Measurements from ENCODE around the gene TOR1AIP2.

TOR1AIP2 gene

DNA sequence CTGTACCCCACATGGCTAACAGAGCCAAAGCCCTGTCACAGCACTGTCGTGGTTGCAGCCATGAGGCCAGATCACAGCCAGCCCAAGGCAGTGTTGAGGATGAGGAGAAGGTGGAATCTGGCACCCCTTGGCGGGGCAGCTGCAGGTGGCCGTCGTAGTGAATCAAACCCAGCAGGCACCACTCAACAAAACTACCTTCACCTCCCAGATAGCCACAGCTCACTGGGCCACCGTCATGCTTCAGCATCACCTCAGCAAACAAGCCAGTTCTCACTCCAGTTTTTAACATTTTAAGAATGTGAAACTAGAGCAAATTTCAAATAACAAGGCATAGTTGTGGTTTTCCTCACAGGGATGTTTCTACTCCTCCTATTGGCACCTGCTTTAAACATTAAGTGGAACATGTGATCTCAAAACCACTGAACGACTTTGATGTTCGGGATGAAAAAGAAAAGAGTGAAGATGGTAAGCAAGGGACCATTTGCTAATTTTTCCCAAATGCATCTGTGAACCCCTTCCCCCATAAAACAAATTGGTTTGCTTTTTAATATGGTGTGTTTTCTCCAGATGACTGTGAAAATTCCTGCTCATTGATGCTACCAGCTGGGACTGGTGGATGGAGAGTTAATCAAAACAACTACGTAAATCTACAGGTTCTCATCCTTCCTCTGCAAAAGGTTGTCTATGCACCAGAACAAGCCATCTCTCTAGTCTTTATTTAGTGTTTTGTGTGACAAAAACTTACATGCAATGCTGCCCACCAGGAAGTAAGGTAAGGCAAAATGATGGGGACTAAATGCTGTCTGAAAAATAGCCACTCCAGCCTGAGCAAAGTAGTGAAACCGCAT lies 45.5 kb downstream of the TOR1AIP2 start:
- no peaks in the 10 kb centered on the region for H3K79me2 ChIP-seq (ENCODE audit: insufficient read depth, low read length)
- no peaks in the 10 kb centered on the region for H3K9me3 ChIP-seq (ENCODE audit: low read length)
- H3K27me3 ChIP-seq (ENCODE audit: insufficient read depth, low read length), result no peaks in the 10 kb centered on the region
- H4K20me1 ChIP-seq (ENCODE audit: insufficient read depth, low read length), result no peaks in the 10 kb centered on the region
- no peak overlapping the region for H3K4me3 ChIP-seq (ENCODE audit: low read depth, low read length, poor library complexity, severe bottlenecking)
- H3K27ac ChIP-seq (ENCODE audit: low read depth, low read length, poor library complexity, severe bottlenecking), result no peak overlapping the region
- no peaks in the 10 kb centered on the region for H3K36me3 ChIP-seq (ENCODE audit: insufficient read depth, low read length)
- H3K4me2 ChIP-seq (ENCODE audit: low read length), result no peak overlapping the region
- H3K9ac ChIP-seq (ENCODE audit: low read length), result no peak overlapping the region
- peaks cover 7% of the 10 kb centered on the region for H3K4me1 ChIP-seq (ENCODE audit: insufficient read depth, low read length, severe bottlenecking)
- H3K9me2 ChIP-seq (ENCODE audit: low read depth, low read length), result no peaks in the 10 kb centered on the region
- TF ChIP-seq EZH2 (IDR thresholded peaks at IDR 0.05; ENCODE audit: borderline replicate concordance, low read length), result no peak
- TF ChIP-seq, protein P1, sequence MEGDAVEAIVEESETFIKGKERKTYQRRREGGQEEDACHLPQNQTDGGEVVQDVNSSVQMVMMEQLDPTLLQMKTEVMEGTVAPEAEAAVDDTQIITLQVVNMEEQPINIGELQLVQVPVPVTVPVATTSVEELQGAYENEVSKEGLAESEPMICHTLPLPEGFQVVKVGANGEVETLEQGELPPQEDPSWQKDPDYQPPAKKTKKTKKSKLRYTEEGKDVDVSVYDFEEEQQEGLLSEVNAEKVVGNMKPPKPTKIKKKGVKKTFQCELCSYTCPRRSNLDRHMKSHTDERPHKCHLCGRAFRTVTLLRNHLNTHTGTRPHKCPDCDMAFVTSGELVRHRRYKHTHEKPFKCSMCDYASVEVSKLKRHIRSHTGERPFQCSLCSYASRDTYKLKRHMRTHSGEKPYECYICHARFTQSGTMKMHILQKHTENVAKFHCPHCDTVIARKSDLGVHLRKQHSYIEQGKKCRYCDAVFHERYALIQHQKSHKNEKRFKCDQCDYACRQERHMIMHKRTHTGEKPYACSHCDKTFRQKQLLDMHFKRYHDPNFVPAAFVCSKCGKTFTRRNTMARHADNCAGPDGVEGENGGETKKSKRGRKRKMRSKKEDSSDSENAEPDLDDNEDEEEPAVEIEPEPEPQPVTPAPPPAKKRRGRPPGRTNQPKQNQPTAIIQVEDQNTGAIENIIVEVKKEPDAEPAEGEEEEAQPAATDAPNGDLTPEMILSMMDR (IDR thresholded peaks at IDR 0.05; ENCODE audit: low read length), result no peak
- H3F3A ChIP-seq (ENCODE audit: insufficient read depth, low read length), result no peaks in the 10 kb centered on the region
- no peak overlapping the region for H2AFZ ChIP-seq (ENCODE audit: low read length)

DNA sequence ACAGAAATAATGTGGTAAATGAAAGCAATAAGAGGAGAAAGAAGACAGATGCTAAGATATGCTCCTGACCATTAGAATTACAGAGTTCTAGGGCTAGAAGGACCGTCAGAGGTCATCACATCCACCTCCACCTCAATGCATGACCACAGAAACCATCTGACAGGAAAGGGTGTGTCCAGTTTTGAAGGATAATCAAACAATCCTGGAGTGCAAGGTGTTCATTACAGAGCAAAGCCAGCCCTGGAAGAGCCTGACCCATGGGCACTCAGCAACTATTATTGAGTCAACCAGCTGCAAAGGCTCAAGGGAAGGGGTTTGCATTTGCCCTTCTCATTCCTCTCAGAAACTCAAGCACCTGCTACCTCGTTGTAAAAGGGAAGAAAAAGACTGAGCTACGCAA lies 46.4 kb downstream of the TOR1AIP2 start:
- Histone ChIP-seq H3K9me3 (ENCODE audit: low read length) (no peaks in the 10 kb centered on the region), H4K20me1 (ENCODE audit: insufficient read depth, low read length) (no peaks in the 10 kb centered on the region), H2AFZ (ENCODE audit: low read length) (no peak overlapping the region), H3K4me1 (ENCODE audit: insufficient read depth, low read length, severe bottlenecking) (peaks cover 7% of the 10 kb centered on the region), H3K27me3 (ENCODE audit: insufficient read depth, low read length) (no peaks in the 10 kb centered on the region), H3K36me3 (ENCODE audit: insufficient read depth, low read length) (no peaks in the 10 kb centered on the region), H3K4me2 (ENCODE audit: low read length) (no peak overlapping the region), H3K79me2 (ENCODE audit: insufficient read depth, low read length) (no peaks in the 10 kb centered on the region), H3K9ac (ENCODE audit: low read length) (no peak overlapping the region), H3F3A (ENCODE audit: insufficient read depth, low read length) (no peaks in the 10 kb centered on the region), H3K9me2 (ENCODE audit: low read depth, low read length) (no peaks in the 10 kb centered on the region), H3K4me3 (ENCODE audit: low read depth, low read length, poor library complexity, severe bottlenecking) (no peak overlapping the region), H3K27ac (ENCODE audit: low read depth, low read length, poor library complexity, severe bottlenecking) (no peak overlapping the region)
- no peak for TF ChIP-seq EZH2 (IDR thresholded peaks at IDR 0.05; ENCODE audit: borderline replicate concordance, low read length)
- TF ChIP-seq, protein P1 (IDR thresholded peaks at IDR 0.05; ENCODE audit: low read length), result no peak

DNA sequence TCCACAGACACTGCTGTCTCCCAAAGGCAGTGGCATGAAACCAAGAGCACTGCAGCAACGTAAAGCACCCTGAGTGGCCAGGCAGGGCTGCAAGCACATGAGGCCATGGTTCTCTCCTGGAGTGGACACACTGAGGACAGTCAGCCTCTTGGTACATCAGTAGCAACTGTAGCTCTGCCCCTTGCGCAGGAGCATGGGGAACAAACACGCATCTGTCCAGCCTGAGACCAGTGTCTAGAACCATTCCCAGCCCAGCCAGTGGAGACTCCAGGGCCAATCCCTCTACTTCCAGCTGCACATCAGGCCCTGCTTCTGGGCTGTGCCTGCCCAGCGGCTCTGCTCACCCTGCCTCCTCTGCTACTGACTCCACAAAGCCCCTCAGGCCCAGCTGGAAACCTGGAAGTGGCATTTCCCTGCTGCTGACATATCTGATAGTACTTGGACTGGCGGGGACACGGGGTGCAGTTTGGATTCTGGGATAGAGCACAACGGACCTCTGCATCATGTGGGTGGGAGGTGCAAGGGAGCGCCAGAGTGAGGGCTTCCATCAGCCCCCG lies 49.0 kb downstream of the TOR1AIP2 start:
- Histone ChIP-seq H3K27ac (ENCODE audit: low read depth, low read length, poor library complexity, severe bottlenecking) (no peak overlapping the region), H3K79me2 (ENCODE audit: insufficient read depth, low read length) (no peaks in the 10 kb centered on the region), H3K9ac (ENCODE audit: low read length) (no peak overlapping the region), H4K20me1 (ENCODE audit: insufficient read depth, low read length) (no peaks in the 10 kb centered on the region), H3K4me1 (ENCODE audit: insufficient read depth, low read length, severe bottlenecking) (peaks cover 7% of the 10 kb centered on the region), H3K9me3 (ENCODE audit: low read length) (no peaks in the 10 kb centered on the region), H3K27me3 (ENCODE audit: insufficient read depth, low read length) (no peaks in the 10 kb centered on the region), H3K36me3 (ENCODE audit: insufficient read depth, low read length) (no peaks in the 10 kb centered on the region), H2AFZ (ENCODE audit: low read length) (no peak overlapping the region), H3F3A (ENCODE audit: insufficient read depth, low read length) (no peaks in the 10 kb centered on the region), H3K4me3 (ENCODE audit: low read depth, low read length, poor library complexity, severe bottlenecking) (no peak overlapping the region), H3K4me2 (ENCODE audit: low read length) (no peak overlapping the region), H3K9me2 (ENCODE audit: low read depth, low read length) (no peaks in the 10 kb centered on the region)
- TF ChIP-seq, protein P1 (IDR thresholded peaks at IDR 0.05; ENCODE audit: low read length), result no peak
- TF ChIP-seq EZH2 (IDR thresholded peaks at IDR 0.05; ENCODE audit: borderline replicate concordance, low read length), result no peak

Measured in OCI-LY1 (cell line).